GM19099 (cell line): ENCODE measurements around the gene ANTXR1.

Experiments used
- POLR2A ChIP-seq: IDR thresholded peaks from 3 replicates; pipeline ENCODE4 v1.6.1; 2011; ENCODE audit warnings: low read depth; ENCODE audit not compliant: insufficient read length; ENCODE audit errors: extremely low read depth

Gene ANTXR1

DNA sequence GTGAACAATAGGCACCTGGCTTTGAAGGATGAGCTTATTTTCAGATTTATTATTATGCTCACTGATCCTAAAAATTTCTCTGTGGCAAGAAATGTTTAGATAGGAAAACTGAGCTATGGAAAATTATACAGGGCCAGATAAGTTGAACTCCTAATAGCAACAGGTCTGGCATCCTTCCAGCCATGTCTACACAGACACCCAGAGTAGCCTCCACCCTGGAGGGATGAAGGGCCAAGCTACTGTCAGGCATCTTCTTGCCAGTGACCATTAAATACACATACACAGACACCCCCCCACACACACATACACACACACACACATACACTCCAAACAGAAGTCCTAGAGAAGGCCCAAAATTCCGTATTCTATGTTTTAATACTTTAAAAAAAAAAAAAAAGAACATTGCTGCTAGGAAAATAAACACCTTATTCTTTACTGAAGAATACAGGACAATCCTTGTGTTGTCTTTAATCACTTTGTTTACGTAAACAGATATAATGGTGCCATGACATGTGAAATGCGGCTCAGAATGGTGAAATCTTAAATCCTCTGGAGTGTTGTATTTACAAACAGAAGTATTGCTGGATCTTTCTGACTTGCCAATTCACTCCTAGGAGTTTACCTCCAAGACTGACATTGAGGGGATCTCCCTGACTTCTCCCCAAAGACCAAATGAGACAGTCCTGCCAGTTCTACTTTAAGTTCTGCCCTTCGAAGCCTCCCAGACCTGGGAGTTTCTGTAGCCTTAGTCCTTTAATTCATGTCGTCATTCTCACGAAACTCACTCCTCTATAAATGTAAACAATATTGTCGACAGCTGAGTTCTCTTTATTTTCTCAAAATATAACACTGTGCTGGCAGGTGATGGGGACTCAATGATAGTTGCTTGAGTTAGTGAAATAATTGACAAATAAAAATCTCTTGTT, 163.1 kb downstream of the ANTXR1 start:
- no peak for TF ChIP-seq POLR2A

DNA sequence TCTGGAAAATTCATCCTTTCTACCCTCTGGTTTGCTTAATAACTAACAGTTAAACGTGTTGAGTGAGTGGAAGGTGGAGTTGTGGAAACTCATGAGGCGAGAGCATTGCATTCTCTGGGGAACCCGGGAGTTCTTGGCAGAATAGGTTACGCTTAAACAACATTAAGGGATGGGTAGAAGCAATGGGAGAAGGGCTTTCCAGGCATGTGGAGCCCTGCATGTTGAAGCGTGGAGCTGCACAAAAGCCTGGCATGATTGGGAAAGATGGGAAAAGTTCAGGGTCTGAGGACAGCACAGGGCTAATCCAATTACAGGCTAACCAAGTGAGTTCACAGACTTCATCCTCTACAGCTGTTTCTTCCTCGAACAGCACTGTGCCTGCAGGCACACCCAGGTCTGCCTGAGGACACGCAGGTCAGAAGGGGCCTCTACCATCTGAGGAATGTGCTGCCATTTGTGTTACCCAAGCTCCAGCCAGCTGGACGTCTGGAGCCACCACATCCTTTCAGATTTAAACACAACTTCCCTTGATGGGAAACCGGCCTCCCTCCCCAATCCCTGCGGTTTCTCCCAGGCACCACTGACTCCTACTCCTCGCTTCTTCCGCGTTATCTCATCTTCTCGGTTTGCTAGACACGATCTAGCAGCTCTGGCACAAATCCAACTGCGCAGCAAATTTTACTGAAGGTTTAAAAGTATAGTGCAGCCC, 164.2 kb downstream of the ANTXR1 start:
- no peak for TF ChIP-seq POLR2A

DNA sequence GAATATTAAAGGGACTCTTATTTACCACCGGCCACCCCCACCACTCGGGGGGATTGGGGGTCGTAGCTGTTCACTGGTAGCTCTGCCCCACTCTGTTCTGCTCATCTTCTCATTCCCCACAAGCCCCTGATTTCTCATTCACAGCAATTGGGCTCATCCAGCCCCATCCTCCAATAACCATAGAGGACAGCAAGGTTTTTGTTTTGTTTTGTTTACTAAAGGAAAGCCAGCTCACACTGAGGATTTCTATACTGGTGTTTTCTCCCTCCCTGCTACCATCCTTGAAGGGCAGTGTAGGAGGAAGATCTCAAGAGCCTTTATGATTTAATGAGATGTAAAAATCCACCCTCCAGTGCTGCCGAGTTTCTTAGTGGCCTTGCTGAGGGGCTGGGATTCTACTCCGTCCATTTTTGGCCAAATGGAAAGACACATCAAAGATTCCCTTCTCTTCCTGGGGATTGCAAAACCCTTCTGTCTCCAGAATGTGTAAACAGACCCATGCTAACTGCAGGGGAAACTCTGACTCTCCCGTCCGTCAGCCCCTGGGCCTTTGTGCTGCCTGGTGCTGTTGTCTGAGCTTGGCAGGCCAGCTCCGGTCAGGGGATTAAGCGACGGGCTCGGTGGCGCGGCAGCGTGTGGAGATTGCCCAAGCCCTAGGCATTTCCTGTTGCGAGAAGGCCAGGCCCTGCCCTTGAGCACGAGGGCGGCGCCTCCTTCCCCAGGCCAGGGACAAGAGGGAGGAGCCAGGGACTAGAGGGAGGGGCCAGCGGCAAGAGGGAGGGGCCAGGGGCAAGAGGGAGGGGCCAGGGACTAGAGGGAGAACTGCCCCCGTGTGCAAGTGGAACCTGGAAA, 165.0 kb downstream of the ANTXR1 start:
- no peak for TF ChIP-seq POLR2A

DNA sequence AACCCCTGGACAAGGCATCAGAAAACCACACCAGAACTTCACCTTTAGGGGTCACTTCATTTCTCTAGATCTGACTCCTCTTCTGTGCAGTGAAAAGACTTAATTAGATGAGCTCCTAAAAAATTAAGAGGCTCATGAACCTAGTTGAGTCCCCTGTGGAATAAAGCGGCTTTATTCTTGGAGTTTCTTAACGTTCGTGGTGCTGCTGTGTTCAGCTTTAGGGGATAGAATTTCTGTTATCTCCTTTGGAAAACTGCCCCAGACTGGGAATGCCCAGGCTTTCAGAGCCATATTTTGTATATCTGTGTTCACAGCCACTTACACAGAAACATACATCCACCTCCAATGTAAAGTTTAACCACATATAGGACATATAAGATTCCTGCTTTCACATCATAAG, 165.8 kb downstream of the ANTXR1 start:
- no peak for TF ChIP-seq POLR2A

DNA sequence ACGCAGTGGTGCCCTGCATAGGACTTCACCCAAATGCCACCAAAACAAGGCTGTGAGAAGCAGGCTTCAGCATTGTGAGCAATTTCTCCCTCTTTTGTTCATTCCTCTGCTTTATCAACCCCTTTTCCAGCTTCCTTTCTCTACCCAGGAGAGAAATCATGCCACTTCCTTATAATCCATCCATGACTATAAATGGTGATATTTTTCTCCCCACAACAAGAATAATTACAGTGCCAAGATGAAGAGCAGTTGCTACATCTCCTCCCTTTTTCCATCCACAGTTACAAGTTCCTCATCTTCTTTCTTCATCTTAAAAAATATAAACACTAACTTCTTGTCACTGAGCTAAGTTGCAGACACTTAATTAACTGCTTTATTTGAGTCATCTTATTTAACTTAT, 167.2 kb downstream of the ANTXR1 start:
- no peak for TF ChIP-seq POLR2A

DNA sequence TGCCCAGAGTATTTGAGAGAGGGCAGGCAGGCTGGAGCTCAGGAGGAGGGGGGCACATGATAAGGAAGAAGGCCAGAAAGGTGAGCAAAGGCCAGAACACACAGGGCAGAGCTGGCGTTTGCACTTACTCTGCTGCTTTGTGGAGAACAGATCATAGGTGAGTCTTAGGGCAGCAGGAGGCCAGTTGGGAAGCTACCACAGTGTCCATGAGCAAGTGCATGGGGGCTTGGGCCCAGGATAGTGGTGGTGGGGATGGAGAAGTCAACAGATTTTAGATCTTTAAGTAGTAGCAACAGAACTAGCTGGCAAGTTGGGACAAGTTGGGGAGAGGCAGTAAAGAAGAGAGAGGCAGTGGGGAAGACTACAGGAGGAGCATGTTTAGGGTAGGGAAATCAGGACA, 168.0 kb downstream of the ANTXR1 start:
- TF ChIP-seq POLR2A: no peak

DNA sequence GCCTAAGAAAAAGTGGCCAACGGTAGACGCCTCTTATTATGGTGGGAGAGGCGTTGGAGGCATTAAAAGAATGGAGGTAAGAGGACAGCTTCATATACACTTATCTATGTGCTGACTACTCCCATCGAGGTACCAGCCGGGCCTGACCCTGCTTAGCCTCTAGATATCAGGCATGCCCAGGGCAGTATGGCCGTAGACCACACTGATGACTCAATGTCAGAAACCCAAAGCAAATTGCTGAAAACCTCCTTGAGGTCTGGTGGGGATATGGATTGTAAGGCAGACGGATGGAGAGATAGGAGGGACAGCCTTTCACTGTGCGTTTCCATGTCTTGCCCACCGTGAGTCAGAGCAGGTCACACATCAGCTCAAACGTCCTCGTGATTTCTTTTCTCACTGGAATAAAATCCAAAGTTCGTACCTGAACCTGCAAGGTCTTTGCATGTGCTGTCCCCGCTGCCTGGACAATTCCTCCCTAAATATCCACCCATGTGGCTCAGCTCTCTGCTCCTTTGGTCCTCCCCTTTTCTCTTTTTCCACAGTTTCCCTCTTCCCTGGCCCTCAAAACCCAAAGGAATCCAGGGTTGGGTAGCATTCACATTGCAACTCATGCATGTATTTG, 168.9 kb downstream of the ANTXR1 start:
- TF ChIP-seq POLR2A: no peak

DNA sequence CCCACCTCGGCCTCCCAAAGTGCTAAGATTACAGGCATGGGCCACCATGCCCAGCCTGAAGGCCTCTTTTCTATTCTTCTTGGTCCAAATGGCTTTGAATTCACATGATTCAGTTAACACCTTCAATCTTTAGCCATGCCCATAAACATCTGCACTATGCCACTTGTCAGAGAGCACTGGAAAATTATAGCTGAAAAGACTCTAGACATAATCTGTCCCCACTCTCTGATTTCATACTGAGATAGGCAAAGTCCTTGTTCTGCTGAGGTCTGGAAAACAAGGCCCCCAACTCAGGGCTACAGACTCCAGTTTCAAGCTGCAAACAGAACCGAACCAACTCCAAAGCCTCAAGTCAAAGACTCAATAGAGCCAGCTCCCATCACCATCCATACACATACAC, 170.7 kb downstream of the ANTXR1 start:
- no peak for TF ChIP-seq POLR2A

DNA sequence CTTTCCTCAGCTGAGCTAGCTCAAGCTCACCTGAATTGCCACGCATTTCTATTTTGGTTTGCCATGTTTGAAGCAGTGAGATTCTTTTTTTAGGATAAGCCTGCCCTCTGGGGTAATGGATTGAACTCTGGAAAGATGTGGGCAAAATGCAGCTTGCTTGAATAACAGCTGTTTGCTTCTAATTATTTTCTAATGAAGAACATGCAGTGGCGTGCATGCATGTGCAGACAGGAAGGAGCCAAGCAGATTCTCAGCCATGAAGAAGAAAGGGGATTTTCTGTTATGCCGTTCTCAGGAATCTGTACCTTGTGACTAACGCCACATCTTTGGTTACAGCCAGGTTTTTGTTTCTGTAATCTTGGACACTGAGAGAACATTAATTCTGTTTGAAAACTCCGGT, 171.2 kb downstream of the ANTXR1 start:
- TF ChIP-seq POLR2A: no peak

DNA sequence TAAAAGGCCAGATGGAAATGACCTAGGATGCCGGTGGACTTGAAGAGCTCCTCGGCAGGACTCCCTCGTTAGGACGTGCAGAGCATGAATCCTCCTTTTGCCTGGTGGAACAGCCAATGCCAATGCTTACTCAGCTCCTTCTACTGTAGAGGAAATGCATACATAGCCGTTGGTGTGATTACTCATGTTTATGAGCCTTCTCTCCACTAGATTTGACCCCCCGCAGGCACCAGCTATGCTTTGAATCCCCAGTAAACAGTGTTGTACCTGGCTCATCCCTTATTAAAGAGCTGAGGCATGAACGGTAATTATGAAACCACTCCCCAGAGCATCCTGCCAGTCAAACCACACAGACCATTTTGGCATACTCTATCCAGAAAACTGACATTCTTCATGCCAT, 172.8 kb downstream of the ANTXR1 start:
- no peak for TF ChIP-seq POLR2A

DNA sequence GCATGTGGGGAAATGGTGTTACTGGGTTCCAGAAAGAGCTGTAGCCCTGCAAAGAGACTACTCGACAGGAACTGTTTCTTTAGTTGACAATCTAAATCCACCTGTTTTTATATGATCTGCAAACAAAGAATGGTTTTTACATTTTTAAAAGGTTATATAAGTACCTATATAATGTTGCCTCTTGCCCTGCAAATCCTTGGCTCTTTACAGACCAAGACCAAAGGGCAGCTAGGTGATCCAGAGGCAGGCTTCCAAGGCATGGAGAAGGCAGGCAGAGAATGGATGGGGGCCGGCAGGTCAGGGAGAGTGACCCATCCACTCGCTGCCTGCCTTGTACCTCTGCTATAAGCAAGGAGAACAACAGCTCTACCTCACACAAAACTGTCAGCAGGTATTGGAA, 173.6 kb downstream of the ANTXR1 start:
- no peak for TF ChIP-seq POLR2A

DNA sequence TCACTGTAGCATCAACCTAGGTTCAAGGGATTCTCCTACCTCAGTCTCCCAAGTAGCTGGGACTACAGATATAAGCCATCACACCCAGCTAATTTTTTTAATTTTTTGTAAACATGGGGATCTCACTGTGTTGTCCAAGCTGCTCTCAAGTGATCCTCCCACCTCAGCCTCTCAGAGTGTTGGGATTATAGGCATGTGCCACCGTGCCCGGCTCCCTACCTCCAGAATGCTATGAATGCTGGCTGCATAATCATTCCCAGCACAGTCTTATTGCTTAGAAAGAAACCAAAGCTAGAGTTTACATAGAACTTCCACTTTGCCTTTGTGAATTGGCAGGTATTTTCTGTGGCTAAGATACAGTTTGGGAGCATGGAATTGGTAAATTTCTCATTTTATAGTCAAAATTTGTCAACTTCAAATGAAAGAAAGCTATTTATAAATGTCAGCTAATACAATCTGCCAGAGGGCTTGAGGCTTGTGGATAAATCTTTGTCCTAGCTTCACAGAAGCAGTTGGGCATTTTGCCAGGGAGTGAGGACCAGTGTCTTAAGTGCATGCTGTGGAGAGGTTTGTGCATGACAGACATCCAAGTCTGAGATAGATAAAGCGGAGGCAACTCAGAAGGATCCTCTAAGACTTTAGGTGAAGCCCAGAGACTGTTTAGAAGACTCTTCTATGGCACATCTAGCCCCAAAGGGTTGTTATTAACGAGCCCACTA, 175.4 kb downstream of the ANTXR1 start:
- TF ChIP-seq POLR2A: no peak

DNA sequence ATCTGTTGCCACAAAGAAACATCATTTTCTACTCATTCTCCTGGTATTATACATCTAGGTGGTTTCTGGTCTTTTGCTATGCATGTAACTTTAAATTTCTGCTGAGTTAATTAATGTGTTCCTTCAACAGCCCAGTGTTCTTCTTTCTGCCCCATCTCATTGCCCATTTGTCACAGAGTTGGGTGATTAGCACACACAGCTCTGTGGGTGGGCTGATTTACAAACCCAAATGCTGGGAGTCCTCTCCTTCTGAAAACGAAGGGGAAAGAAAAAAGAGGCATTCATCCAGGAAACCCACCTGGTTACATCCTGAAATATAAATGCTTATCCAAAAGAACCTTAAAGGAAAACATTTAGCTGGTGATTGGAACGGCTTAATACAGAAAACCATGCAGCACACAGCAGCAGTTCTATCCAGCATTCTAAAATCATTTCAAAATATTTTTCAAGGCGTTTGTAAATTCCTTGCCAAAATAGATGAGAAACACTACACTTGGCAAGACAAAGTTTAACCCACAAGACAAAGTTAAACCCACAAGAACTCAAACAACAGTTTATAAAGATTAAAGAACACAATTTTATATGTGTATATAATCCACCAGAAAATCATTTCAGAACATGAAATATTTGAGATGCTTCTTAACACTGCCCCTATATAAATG, 177.9 kb downstream of the ANTXR1 start:
- no peak for TF ChIP-seq POLR2A

DNA sequence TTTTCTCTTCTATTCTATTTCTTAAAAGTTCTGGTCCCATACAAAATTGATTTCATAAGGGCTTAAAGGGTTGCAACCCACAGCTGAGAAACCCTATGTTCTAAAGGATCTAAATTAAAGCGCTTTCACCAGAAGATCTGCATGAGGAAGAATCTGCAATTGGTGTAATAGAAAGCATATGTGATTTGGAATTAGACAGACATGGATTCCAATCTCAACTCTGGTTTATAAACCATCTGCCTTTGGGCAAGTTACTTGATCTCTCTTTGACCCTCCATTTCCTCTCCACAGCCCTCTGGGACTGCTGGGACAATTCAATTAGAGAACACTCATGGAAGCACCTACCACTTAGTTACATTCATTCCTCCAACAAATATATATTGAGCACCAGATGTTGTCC, 178.7 kb downstream of the ANTXR1 start:
- TF ChIP-seq POLR2A: no peak

DNA sequence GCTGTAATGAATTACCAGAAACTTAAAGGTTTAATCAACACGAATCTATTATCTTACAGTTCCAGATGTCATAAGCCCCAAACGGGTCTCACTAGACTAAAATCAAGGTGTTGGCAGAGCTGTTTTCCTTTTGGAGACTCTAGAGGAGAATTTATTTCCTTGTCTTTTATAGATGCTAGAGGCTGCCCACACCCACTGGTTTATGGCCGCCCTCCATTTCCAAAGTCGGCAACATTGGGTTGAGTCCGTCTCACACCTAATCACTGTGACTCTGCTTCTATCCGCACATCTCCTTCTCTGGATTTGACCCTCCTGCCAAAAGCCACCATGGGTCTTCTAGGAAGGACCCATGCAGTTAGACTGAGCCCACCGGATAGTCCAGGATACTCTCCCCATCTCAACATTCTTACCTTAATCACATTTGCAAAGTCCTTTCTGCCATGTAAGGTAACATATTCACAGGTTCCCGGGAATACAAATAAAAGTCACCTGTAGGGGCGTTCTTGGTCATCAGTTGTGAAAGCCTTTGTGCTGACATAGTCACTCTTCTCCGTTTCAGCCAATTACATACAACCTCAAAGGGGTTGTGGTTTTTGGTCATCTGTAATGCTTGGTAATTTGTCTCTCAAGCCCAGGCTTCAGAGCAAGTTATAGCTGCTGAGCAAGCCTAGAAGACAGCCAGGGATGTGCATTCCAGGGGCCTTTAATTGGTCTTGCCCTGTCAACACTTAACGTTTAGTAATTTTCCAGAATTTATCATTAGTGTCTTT, 179.4 kb downstream of the ANTXR1 start:
- TF ChIP-seq POLR2A: no peak
